Loucy (cell line): ENCODE results near the gene TAF1D.

ENCODE experiments used
- H2AFZ ChIP-seq: fragments of 200-600 bp; sonication (generic); 2 replicates; pipeline ENCODE4 v1.6.0; 2016; ENCODE audit warnings: antibody characterized with exemption, mild to moderate bottlenecking, low read length, moderate library complexity
- H3F3A ChIP-seq: fragments of 200-600 bp; 2 replicates; pipeline ENCODE4 v1.6.0; 2016; ENCODE audit warnings: antibody characterized with exemption, low read depth, mild to moderate bottlenecking
- H3K27me3 ChIP-seq: fragments of 200-600 bp; sonication (generic); 2 replicates; pipeline ENCODE4 v1.6.1; 2014; ENCODE audit warnings: low read length, mild to moderate bottlenecking; ENCODE audit not compliant: insufficient read depth, poor library complexity, severe bottlenecking
- H3K36me3 ChIP-seq: fragments of 200-600 bp; sonication (generic); 2 replicates; pipeline ENCODE4 v1.6.1; 2016; ENCODE audit warnings: low read length; ENCODE audit not compliant: insufficient read depth
- H3K4me1 ChIP-seq: fragments of 200-600 bp; sonication (generic); 2 replicates; pipeline ENCODE4 v1.5.1; 2014; ENCODE audit warnings: low read length, mild to moderate bottlenecking; ENCODE audit not compliant: insufficient read depth, poor library complexity, severe bottlenecking
- H3K4me2 ChIP-seq: fragments of 200-600 bp; sonication (generic); 2 replicates; pipeline ENCODE4 v1.6.0; 2014; ENCODE audit warnings: antibody characterized with exemption, low read length, low read depth, mild to moderate bottlenecking; ENCODE audit not compliant: poor library complexity, severe bottlenecking
- H3K4me3 ChIP-seq: fragments of 200-600 bp; sonication (generic); 2 replicates; pipeline ENCODE4 v1.5.1; 2014; ENCODE audit warnings: low read length, mild to moderate bottlenecking, mixed read lengths; ENCODE audit not compliant: poor library complexity, severe bottlenecking
- H3K79me2 ChIP-seq: fragments of 200-600 bp; sonication (generic); 2 replicates; pipeline ENCODE4 v1.6.1; 2014; ENCODE audit warnings: low read length; ENCODE audit not compliant: insufficient read depth
- H3K9ac ChIP-seq: fragments of 200-600 bp; sonication (generic); 2 replicates; pipeline ENCODE4 v1.6.0; 2014; ENCODE audit warnings: mild to moderate bottlenecking, low read depth, low read length, moderate library complexity; ENCODE audit not compliant: poor library complexity, severe bottlenecking
- H3K9me2 ChIP-seq: fragments of 200-600 bp; sonication (generic); replicated peaks from 2 replicates; pipeline ENCODE4 v1.6.1; 2016; ENCODE audit warnings: low read depth, low read length, mixed read lengths
- H3K9me3 ChIP-seq: fragments of 200-600 bp; sonication (generic); 2 replicates; pipeline ENCODE4 v1.6.1; 2014; ENCODE audit warnings: mild to moderate bottlenecking, antibody characterized with exemption, low read length, low read depth; ENCODE audit not compliant: insufficient read depth
- H4K20me1 ChIP-seq: fragments of 200-600 bp; sonication (generic); 2 replicates; pipeline ENCODE4 v1.6.0; 2014; ENCODE audit warnings: antibody characterized with exemption, low read length, mild to moderate bottlenecking; ENCODE audit not compliant: insufficient read depth, poor library complexity, severe bottlenecking
- EZH2phosphoT487 ChIP-seq: fragments of 200-600 bp; IDR thresholded peaks from 2 replicates; pipeline ENCODE4 v1.6.1; 2018; ENCODE audit warnings: antibody characterized with exemption, mild to moderate bottlenecking, moderate library complexity, borderline replicate concordance
- TF ChIP-seq, protein P1 (sequence below): fragments of 200-600 bp; sonication (generic); conservative IDR thresholded peaks from 2 replicates; pipeline ENCODE4 v1.5.1; 2014; ENCODE audit warnings: mild to moderate bottlenecking, antibody characterized with exemption, low read length

TAF1D gene

GRCh38 chr11:93718057-93718563 lies 23.2 kb downstream of the TAF1D start:
- H3K79me2 ChIP-seq = no peaks in the 10 kb centered on the region
- H3K4me2 ChIP-seq = peak overlapping the region; percentile 66

DNA sequence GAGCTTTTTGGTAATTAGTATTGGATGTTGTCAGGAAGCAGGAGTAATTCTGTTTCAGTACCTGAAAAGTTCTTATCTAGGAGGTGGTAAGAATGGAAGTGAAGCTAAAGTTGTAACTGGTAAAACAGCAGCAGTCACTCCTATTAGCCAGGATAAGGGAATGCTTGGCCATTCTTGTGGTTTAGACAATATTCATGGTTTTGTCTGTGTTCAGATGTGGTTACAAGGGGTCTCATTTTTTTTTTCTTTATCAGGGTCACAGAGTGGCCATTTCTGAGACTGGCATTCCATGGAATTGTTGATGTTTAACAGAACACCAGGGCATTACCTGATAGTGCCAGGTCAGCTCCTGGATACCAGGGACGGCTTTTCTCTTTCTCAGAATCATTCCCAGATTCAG lies 23.8 kb downstream of the TAF1D start:
- Histone ChIP-seq H2AFZ (no peak overlapping the region), H3K4me2 (peak overlapping the region; percentile 66), H3K79me2 (no peaks in the 10 kb centered on the region; the same call in 1 of the 2 replicates), H3K9me2 (no peaks in the 10 kb centered on the region), H4K20me1 (no peaks in the 10 kb centered on the region), H3K36me3 (peaks cover 70% of the 10 kb centered on the region), H3K4me1 (peaks cover 16% of the 10 kb centered on the region), H3F3A (0 out of 2 replicates have a peak, but pooled peaks cover 3% of the 10 kb centered on the region), H3K27me3 (no peaks in the 10 kb centered on the region), H3K9me3 (no peaks in the 10 kb centered on the region), H3K9ac (no peak overlapping the region), H3K4me3 (no peak overlapping the region)
- no peak for TF ChIP-seq EZH2phosphoT487
- TF ChIP-seq, protein P1, sequence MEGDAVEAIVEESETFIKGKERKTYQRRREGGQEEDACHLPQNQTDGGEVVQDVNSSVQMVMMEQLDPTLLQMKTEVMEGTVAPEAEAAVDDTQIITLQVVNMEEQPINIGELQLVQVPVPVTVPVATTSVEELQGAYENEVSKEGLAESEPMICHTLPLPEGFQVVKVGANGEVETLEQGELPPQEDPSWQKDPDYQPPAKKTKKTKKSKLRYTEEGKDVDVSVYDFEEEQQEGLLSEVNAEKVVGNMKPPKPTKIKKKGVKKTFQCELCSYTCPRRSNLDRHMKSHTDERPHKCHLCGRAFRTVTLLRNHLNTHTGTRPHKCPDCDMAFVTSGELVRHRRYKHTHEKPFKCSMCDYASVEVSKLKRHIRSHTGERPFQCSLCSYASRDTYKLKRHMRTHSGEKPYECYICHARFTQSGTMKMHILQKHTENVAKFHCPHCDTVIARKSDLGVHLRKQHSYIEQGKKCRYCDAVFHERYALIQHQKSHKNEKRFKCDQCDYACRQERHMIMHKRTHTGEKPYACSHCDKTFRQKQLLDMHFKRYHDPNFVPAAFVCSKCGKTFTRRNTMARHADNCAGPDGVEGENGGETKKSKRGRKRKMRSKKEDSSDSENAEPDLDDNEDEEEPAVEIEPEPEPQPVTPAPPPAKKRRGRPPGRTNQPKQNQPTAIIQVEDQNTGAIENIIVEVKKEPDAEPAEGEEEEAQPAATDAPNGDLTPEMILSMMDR = no peak

More at GRCh38 chr11:93718057-93718563, 23.2 kb downstream of the TAF1D start:
- TF ChIP-seq, protein P1 = no peak
- TF ChIP-seq EZH2phosphoT487 = no peak
- H3K9me3 ChIP-seq = no peaks in the 10 kb centered on the region
- peaks cover 16% of the 10 kb centered on the region for H3K4me1 ChIP-seq
- no peak overlapping the region for H3K9ac ChIP-seq
- no peaks in the 10 kb centered on the region for H3K27me3 ChIP-seq
- H3K36me3 ChIP-seq = peaks cover 69% of the 10 kb centered on the region
- peak overlapping the region; percentile 11 for H3K4me3 ChIP-seq
- H4K20me1 ChIP-seq = no peaks in the 10 kb centered on the region
- 0 out of 2 replicates have a peak, but pooled peaks cover 3% of the 10 kb centered on the region for H3F3A ChIP-seq
- H2AFZ ChIP-seq = no peak overlapping the region
- H3K9me2 ChIP-seq = no peaks in the 10 kb centered on the region

- Histone ChIP-seq H3K4me2 (no peak overlapping the region), H3K27me3 (no peaks in the 10 kb centered on the region), H3K9me3 (no peaks in the 10 kb centered on the region), H3K9me2 (no peaks in the 10 kb centered on the region), H2AFZ (no peak overlapping the region), H3K4me1 (peaks cover 16% of the 10 kb centered on the region), H4K20me1 (no peaks in the 10 kb centered on the region), H3F3A (0 out of 2 replicates have a peak, but pooled peaks cover 3% of the 10 kb centered on the region), H3K79me2 (no peaks in the 10 kb centered on the region; the same call in 1 of the 2 replicates), H3K4me3 (no peak overlapping the region), H3K9ac (no peak overlapping the region), H3K36me3 (peaks cover 73% of the 10 kb centered on the region)
- TF ChIP-seq, protein P1 = no peak
- no peak for TF ChIP-seq EZH2phosphoT487
Measured at GRCh38 chr11:93715797-93716396, 25.4 kb downstream of the TAF1D start.
